H1 (cell line): ENCODE data around the gene RNMT. TPM values are rescaled to one million over a fixed set of nuclear protein-coding genes. Genes with fewer than 3 reads are reported as not detected.

Experiments used
- CTCF ChIA-PET: fragments of 300-600 bp; sonication (Branson Sonifier 250); formaldehyde crosslinking; loops from one replicate; lab custom pipeline; 2021; ENCODE audit not compliant: partially characterized antibody; lab: Charles Lee
- POLR2A ChIA-PET: fragments of 300-600 bp; sonication (Branson Sonifier 250); formaldehyde crosslinking; loops from one replicate; lab custom pipeline; 2021; ENCODE audit warnings: inconsistent platforms; ENCODE audit not compliant: partially characterized antibody; lab: Charles Lee
- DNase-seq, 2 experiments: peaks; one replicate each; pipeline versions ENCODE4 v3.0.0 to v3.0.0-alpha.2; 2010 to 2022; ENCODE audit warnings: low spot score in 2 of 2, low read depth in 1 of 2, mixed read lengths in 1 of 2
- FAIRE-seq: peaks from 2 replicates; lab custom pipeline; 2011; peaks lifted over from hg19 to GRCh38; lab: Jason Lieb, UNC
- H2AFZ ChIP-seq: 2 replicates; pipeline ENCODE4 v1.8.1; 2012; ENCODE audit warnings: low read length, inconsistent platforms
- H2AK5ac ChIP-seq: 2 replicates; pipeline ENCODE4 v1.6.1; 2013; ENCODE audit warnings: low read depth, low read length
- H2BK120ac ChIP-seq: replicated peaks from 2 replicates; pipeline ENCODE3; 2013; ENCODE audit warnings: low read depth, low read length, inconsistent platforms
- H2BK12ac ChIP-seq: 2 replicates; pipeline ENCODE4 v1.6.1; 2013; ENCODE audit warnings: low read depth, low read length
- H2BK15ac ChIP-seq: 2 replicates; pipeline ENCODE4 v1.6.1; 2013; ENCODE audit warnings: low read length
- H2BK20ac ChIP-seq: 2 replicates; pipeline ENCODE4 v1.6.1; 2013; ENCODE audit warnings: low read length
- H2BK5ac ChIP-seq: 2 replicates; pipeline ENCODE4 v1.6.1; 2013; ENCODE audit warnings: low read depth, low read length
- H3K14ac ChIP-seq: 2 replicates; pipeline ENCODE4 v1.6.1; 2013; ENCODE audit warnings: inconsistent platforms; ENCODE audit not compliant: insufficient read length
- H3K18ac ChIP-seq: 2 replicates; pipeline ENCODE4 v1.6.1; 2013; ENCODE audit warnings: low read length; ENCODE audit errors: extremely low read depth
- H3K23ac ChIP-seq: 2 replicates; pipeline ENCODE4 v1.6.1; 2013; ENCODE audit warnings: inconsistent platforms; ENCODE audit not compliant: insufficient read length
- H3K23me2 ChIP-seq: 2 replicates; pipeline ENCODE4 v1.6.1; 2013; ENCODE audit warnings: low read depth, low read length
- H3K27ac ChIP-seq: 2 replicates; pipeline ENCODE4 v1.6.1; 2011; ENCODE audit warnings: low read depth, low read length, inconsistent platforms
- H3K27me3 ChIP-seq, 4 experiments: replicated peaks in 1 of 4; 1 replicate in 1 of 4; 2 replicates in 3 of 4; pipeline versions ENCODE4 v1.6.1 to v1.8.1; 2011 to 2013; ENCODE audit warnings: low read length in 3 of 4, mild to moderate bottlenecking in 3 of 4, inconsistent platforms in 2 of 4, mixed read lengths in 2 of 4, moderate library complexity in 1 of 4; ENCODE audit not compliant: control insufficient read depth in 3 of 4, insufficient read depth in 3 of 4; ENCODE audit errors: extremely low read depth in 1 of 4
- H3K36me3 ChIP-seq, 4 experiments: 2 replicates each; pipeline versions ENCODE4 v1.6.1 to v1.8.1; 2011 to 2013; ENCODE audit warnings: mild to moderate bottlenecking in 4 of 4, low read length in 3 of 4, moderate library complexity in 2 of 4, control low read depth in 1 of 4, inconsistent platforms in 1 of 4; ENCODE audit not compliant: insufficient read depth in 4 of 4, control insufficient read depth in 2 of 4
- H3K4ac ChIP-seq: replicated peaks from 2 replicates; pipeline ENCODE3; 2013; ENCODE audit warnings: low read length, low read depth, mixed read lengths, inconsistent platforms; ENCODE audit not compliant: insufficient read length
- H3K4me1 ChIP-seq, 4 experiments: replicated peaks in 1 of 4; 1 replicate in 1 of 4; 2 replicates in 3 of 4; pipeline versions ENCODE4 v1.6.1 to v1.8.1; 2011 to 2013; ENCODE audit warnings: low read length in 3 of 4, inconsistent platforms in 2 of 4, mixed read lengths in 1 of 4; ENCODE audit not compliant: insufficient read depth in 4 of 4, control insufficient read depth in 3 of 4
- H3K4me2 ChIP-seq, 2 experiments: 2 replicates each; pipeline versions ENCODE4 v1.6.1 to v1.8.1; 2011 to 2013; ENCODE audit warnings: low read depth in 2 of 2, low read length in 2 of 2, control low read depth in 1 of 2, inconsistent platforms in 1 of 2, mild to moderate bottlenecking in 1 of 2; ENCODE audit not compliant: insufficient read depth in 1 of 2
- H3K4me3 ChIP-seq, 4 experiments: fragments of 200-600, 300-600 bp in 1 of 4; sonication (generic), shearing (Covaris generic), sonication (Bioruptor Twin) in 1 of 4; 2 replicates each; pipeline versions ENCODE4 v1.5.1 to v1.8.1; 2011 to 2016; ENCODE audit warnings: low read length in 4 of 4, low read depth in 3 of 4, control low read depth in 2 of 4, inconsistent platforms in 2 of 4, mild to moderate bottlenecking in 2 of 4, mixed read lengths in 1 of 4, moderate library complexity in 1 of 4; ENCODE audit not compliant: insufficient read depth in 2 of 4; ENCODE audit errors: extremely low read depth in 1 of 4
- H3K56ac ChIP-seq: replicated peaks from 2 replicates; pipeline ENCODE3; 2013; ENCODE audit warnings: low read depth, mild to moderate bottlenecking, mixed read lengths, low read length, inconsistent platforms; ENCODE audit not compliant: insufficient read length
- H3K79me1 ChIP-seq: 2 replicates; pipeline ENCODE4 v1.6.1; 2013; ENCODE audit warnings: low read depth, low read length, control low read depth
- H3K79me2 ChIP-seq, 2 experiments: 2 replicates each; pipeline versions ENCODE4 v1.6.1 to v1.8.1; 2012 to 2013; ENCODE audit warnings: low read length in 2 of 2, mild to moderate bottlenecking in 2 of 2, inconsistent platforms in 1 of 2; ENCODE audit not compliant: insufficient read depth in 2 of 2, control insufficient read depth in 1 of 2
- H3K9ac ChIP-seq, 4 experiments: replicated peaks in 1 of 4; 1 replicate in 1 of 4; 2 replicates in 3 of 4; pipeline versions ENCODE4 v1.6.1 to v1.8.1; 2011 to 2013; ENCODE audit warnings: low read depth in 3 of 4, low read length in 3 of 4, control low read depth in 2 of 4, mild to moderate bottlenecking in 2 of 4, moderate library complexity in 2 of 4, inconsistent platforms in 1 of 4; ENCODE audit errors: extremely low read depth in 1 of 4
- H3K9me3 ChIP-seq, 2 experiments: 2 replicates each; pipeline versions ENCODE4 v1.6.1 to v1.8.1; 2012 to 2013; ENCODE audit warnings: mild to moderate bottlenecking in 2 of 2, moderate library complexity in 2 of 2, control low read depth in 1 of 2, inconsistent platforms in 1 of 2, low read depth in 1 of 2, low read length in 1 of 2, mixed read lengths in 1 of 2; ENCODE audit not compliant: insufficient read depth in 2 of 2
- H4K20me1 ChIP-seq, 2 experiments: replicated peaks in 1 of 2; 2 replicates each; pipeline versions ENCODE3 to v1.8.1; 2011 to 2013; ENCODE audit warnings: inconsistent platforms in 2 of 2, low read length in 2 of 2, mild to moderate bottlenecking in 1 of 2; ENCODE audit not compliant: insufficient read depth in 2 of 2, control insufficient read depth in 1 of 2
- H4K5ac ChIP-seq: 2 replicates; pipeline ENCODE4 v1.6.1; 2013; ENCODE audit warnings: low read length, low read depth, mixed read lengths, inconsistent platforms; ENCODE audit not compliant: insufficient read length
- H4K8ac ChIP-seq: 2 replicates; pipeline ENCODE4 v1.8.0; 2013; ENCODE audit warnings: mild to moderate bottlenecking, moderate library complexity, low read length, inconsistent platforms; ENCODE audit not compliant: insufficient read depth; ENCODE audit errors: extremely low read depth
- H4K91ac ChIP-seq: replicated peaks from 2 replicates; pipeline ENCODE3; 2013; ENCODE audit warnings: low read length, mixed read lengths, inconsistent platforms; ENCODE audit not compliant: insufficient read length
- ATF2 ChIP-seq: IDR thresholded peaks from 2 replicates; pipeline ENCODE4 v1.6.1; 2012; ENCODE audit warnings: low read length, inconsistent platforms
- BACH1 ChIP-seq: IDR thresholded peaks from 2 replicates; pipeline ENCODE4 v1.6.1; 2012; ENCODE audit warnings: low read length, improper control_type of control experiment
- CHD1 ChIP-seq: IDR thresholded peaks from 2 replicates; pipeline ENCODE4 v1.6.1; 2012; ENCODE audit warnings: low read depth, low read length, improper control_type of control experiment
- EZH2 ChIP-seq: fragments of 200-600 bp; sonication (generic); IDR thresholded peaks from 2 replicates; pipeline ENCODE4 v1.7.1; 2012; ENCODE audit warnings: low read depth, mild to moderate bottlenecking, moderate library complexity, low read length, inconsistent platforms; ENCODE audit not compliant: severe bottlenecking
- FOSL1 ChIP-seq: IDR thresholded peaks from 2 replicates; pipeline ENCODE4 v1.6.1; 2011; ENCODE audit warnings: mild to moderate bottlenecking, low read depth, low read length, moderate library complexity; ENCODE audit not compliant: insufficient read depth
- MAFK ChIP-seq: IDR thresholded peaks from 2 replicates; pipeline ENCODE4 v1.6.1; 2012; ENCODE audit warnings: low read depth, mild to moderate bottlenecking, improper control_type of control experiment, low read length
- NANOG ChIP-seq: IDR thresholded peaks from 2 replicates; pipeline ENCODE4 v1.6.1; 2011; ENCODE audit warnings: low read length, low read depth, mild to moderate bottlenecking, inconsistent platforms; ENCODE audit not compliant: insufficient read depth, poor library complexity, severe bottlenecking
- POLR2A ChIP-seq, 2 experiments: IDR thresholded peaks; 1 replicate in 1 of 2; 2 replicates in 1 of 2; pipeline ENCODE4 v1.6.1; 2011; ENCODE audit warnings: low read depth in 2 of 2, low read length in 2 of 2, mild to moderate bottlenecking in 2 of 2; ENCODE audit errors: control extremely low read depth in 1 of 2
- RFX5 ChIP-seq: IDR thresholded peaks from 2 replicates; pipeline ENCODE4 v1.6.1; 2011; ENCODE audit warnings: low read depth, low read length, improper control_type of control experiment, borderline replicate concordance
- SIN3A ChIP-seq, 2 experiments: IDR thresholded peaks in 1 of 2; conservative IDR thresholded peaks in 1 of 2; 2 replicates each; pipeline ENCODE4 v1.6.1; 2011 to 2012; ENCODE audit warnings: low read length in 2 of 2, improper control_type of control experiment in 1 of 2, low read depth in 1 of 2, mild to moderate bottlenecking in 1 of 2
- SIX5 ChIP-seq: IDR thresholded peaks from 2 replicates; pipeline ENCODE4 v1.6.1; 2011; ENCODE audit warnings: mild to moderate bottlenecking, low read depth, low read length
- SUZ12 ChIP-seq: fragments of 200-600 bp; sonication (generic); IDR thresholded peaks from 2 replicates; pipeline ENCODE4 v1.6.1; 2012; ENCODE audit warnings: mild to moderate bottlenecking, inconsistent platforms, low read length, moderate library complexity, mixed read lengths
- YY1 ChIP-seq: IDR thresholded peaks from 2 replicates; pipeline ENCODE4 v1.6.1; 2011; ENCODE audit warnings: low read depth, mild to moderate bottlenecking, low read length
- WGBS, 2 experiments: shearing (Covaris generic) in 1 of 2; methylation state at CpG; one replicate each; pipeline versions ENCODE4 v1.1.6 to v1.1.7; 2013 to 2015; ENCODE audit warnings: low lambda C conversion rate in 2 of 2, mixed read lengths in 2 of 2, inconsistent platforms in 1 of 2, low coverage in 1 of 2, missing lambda C conversion rate in 1 of 2; ENCODE audit not compliant: insufficient replicate concordance in 2 of 2, insufficient coverage in 1 of 2, insufficient read length in 1 of 2; ENCODE audit errors: extremely low coverage in 1 of 2, missing lambda C conversion rate in 1 of 2; 5-methylcytosine and 5-hydroxymethylcytosine counted together
- polyA plus RNA-seq, 7 experiments: library from polyadenylated mRNA; depleted of rRNA in 3 of 7; stranded (reverse) in 5 of 7; unstranded in 2 of 7; fragments of >200 nt in 5 of 7; fragments of 200-250 nt in 2 of 7; gene quantifications; 1 replicate in 5 of 7; 2 replicates in 1 of 7; 4 replicates in 1 of 7; pipeline versions ENCODE4 v1.2.1 to v1.2.3, GENCODE V29; 2011 to 2013; ENCODE audit warnings: missing spikeins in 2 of 7, mixed read lengths in 2 of 7
- total RNA-seq: library from RNA; stranded (reverse); fragmentation: NEBNext Ultra II Directional; extraction: Animal tissue kit (Norgen Biotek cat#: 25700); gene quantifications from 2 replicates; pipeline ENCODE4 v1.2.1, GENCODE V29; 2021

Gene RNMT
- total and polyA plus RNA-seq, 2 of the 8 experiments (the other 6 are each of a cell fraction or from before 2014, with no cell fraction given): 25.3 to 63.5 TPM

GRCh38 chr18:13746633-13747032 is 20.2 kb downstream of the RNMT start:
- Histone ChIP-seq H4K5ac (no peak overlapping the region), H3K36me3 (peaks cover 8 to 55% (median 28%) of the 10 kb centered on the region in 4 experiments), H4K91ac (no peak overlapping the region), H2BK12ac (no peak overlapping the region), H3K27ac (no peak overlapping the region), H3K14ac (no peak overlapping the region), H3K9ac (no peak overlapping the region), H2BK15ac (no peak overlapping the region), H3K4me3 (no peak overlapping the region), H2BK5ac (no peak overlapping the region), H3K23ac (no peak overlapping the region), H2BK20ac (no peak overlapping the region), H3K79me1 (no peaks in the 10 kb centered on the region), H2AFZ (no peak overlapping the region), H3K9me3 (no peaks in the 10 kb centered on the region), H3K4me1 (no peaks in the 10 kb centered on the region), H2AK5ac (no peak overlapping the region), H3K4me2 (no peak overlapping the region), H3K18ac (no peak overlapping the region), H4K20me1 (no peaks in the 10 kb centered on the region), H3K4ac (no peak overlapping the region), H3K27me3 (no peaks in the 10 kb centered on the region), H4K8ac (no peak overlapping the region), H3K79me2 (no peaks in the 10 kb centered on the region), H3K23me2 (no peaks in the 10 kb centered on the region), H3K56ac (no peak overlapping the region), H2BK120ac (no peak overlapping the region)
- no peak for FAIRE-seq
- POLR2A ChIA-PET: interaction anchor here (0.8 kb wide), 1 partner anchor 11 kb away, joined by 3 read pairs; no protein-coding TSS in a partner anchor
- no peak for DNase-seq
- 87% methylated on average over 3 of the region's 3 CpGs; no CpG with 5 or more reads in 1 of the 2 experiments for WGBS, 2 experiments
- CTCF ChIA-PET: interaction anchor here (0.6 kb wide), 1 partner anchor 187 kb away, joined by 3 read pairs; no protein-coding TSS in a partner anchor
- TF ChIP-seq EZH2 (no peak), CHD1 (no peak), MAFK (no peak), BACH1 (no peak), FOSL1 (no peak), RFX5 (no peak), ATF2 (no peak), SUZ12 (no peak), SIX5 (no peak), POLR2A (IDR thresholded peaks at IDR 0.05; ENCODE audit: control extremely low read depth in 1 of 2, low read depth in 2 of 2, low read length in 2 of 2) (no peak), SIN3A (conservative IDR thresholded peaks at IDR 0.05 in 1 of 2, IDR thresholded peaks at IDR 0.05 in 1 of 2; ENCODE audit: low read depth in 1 of 2, low read length in 2 of 2) (no peak), YY1 (no peak), NANOG (no peak)
